H1 (cell line): ENCODE measurements around the gene DIDO1. TPM values are rescaled to one million over a fixed set of nuclear protein-coding genes. Genes with fewer than 3 reads are reported as not detected.

Source experiments
- ATF2 ChIP-seq: IDR thresholded peaks from 2 replicates; pipeline ENCODE4 v1.6.1; 2012; ENCODE audit warnings: low read length, inconsistent platforms
- CTBP2 ChIP-seq: IDR thresholded peaks from 2 replicates; pipeline ENCODE4 v1.7.0; 2011; ENCODE audit warnings: borderline replicate concordance, mild to moderate bottlenecking, moderate library complexity, mixed read lengths, low read length; ENCODE audit not compliant: insufficient read depth, insufficient read length
- SIN3A ChIP-seq, 2 experiments: IDR thresholded peaks in 1 of 2; conservative IDR thresholded peaks in 1 of 2; 2 replicates each; pipeline ENCODE4 v1.6.1; 2011 to 2012; ENCODE audit warnings: low read length in 2 of 2, improper control_type of control experiment in 1 of 2, low read depth in 1 of 2, mild to moderate bottlenecking in 1 of 2
- polyA plus RNA-seq, 7 experiments: library from polyadenylated mRNA; depleted of rRNA in 3 of 7; stranded (reverse) in 5 of 7; unstranded in 2 of 7; fragments of >200 nt in 5 of 7; fragments of 200-250 nt in 2 of 7; gene quantifications; 1 replicate in 5 of 7; 2 replicates in 1 of 7; 4 replicates in 1 of 7; pipeline versions ENCODE4 v1.2.1 to v1.2.3, GENCODE V29; 2011 to 2013; ENCODE audit warnings: missing spikeins in 2 of 7, mixed read lengths in 2 of 7
- total RNA-seq: library from RNA; stranded (reverse); fragmentation: NEBNext Ultra II Directional; extraction: Animal tissue kit (Norgen Biotek cat#: 25700); gene quantifications from 2 replicates; pipeline ENCODE4 v1.2.1, GENCODE V29; 2021

Gene DIDO1
- total and polyA plus RNA-seq, 2 of the 8 experiments (the other 6 are each of a cell fraction or from before 2014, with no cell fraction given) = 53.6 to 82.8 TPM

- no peak for TF ChIP-seq ATF2
- no peak for TF ChIP-seq CTBP2
- TF ChIP-seq SIN3A (conservative IDR thresholded peaks at IDR 0.05 in 1 of 2, IDR thresholded peaks at IDR 0.05 in 1 of 2; ENCODE audit: low read depth in 1 of 2, low read length in 2 of 2) = no peak
Observed at GRCh38 chr20:62943396-62943795, 17.1 kb upstream of the DIDO1 start (continued).
